Lower leg skin (tissue), 4 donors: ENCODE results near the gene AFDN. TPM values are rescaled to one million over a fixed set of nuclear protein-coding genes. Genes with fewer than 3 reads are reported as not detected.

Experiments used
- DNase-seq, 2 donors: peaks; one replicate each; pipeline ENCODE4 v3.0.0-alpha.2; 2019; ENCODE audit warnings: low spot score in 2 of 2
- H3K4me3 ChIP-seq: fragments of 200-600 bp; sonication (generic); 2 replicates; pipeline ENCODE4 v1.5.1; 2017; ENCODE audit warnings: mild to moderate bottlenecking, low read depth; ENCODE audit not compliant: poor library complexity, severe bottlenecking
- POLR2A ChIP-seq, 2 donors: fragments of 450-650 bp; IDR thresholded peaks; one replicate each; pipeline ENCODE4 v1.6.1; 2016 to 2017; ENCODE audit warnings: antibody characterized with exemption in 2 of 2, mild to moderate bottlenecking in 1 of 2, moderate library complexity in 1 of 2
- WGBS, 2 donors: methylation state at CpG; one replicate each; pipeline ENCODE4 v1.1.5; 2018; 5-methylcytosine and 5-hydroxymethylcytosine counted together
- intact Hi-C: fragments of 100-400 bp; cut with DNase I; formaldehyde crosslinking; loops from one replicate; pipeline ENCODE4 v1.15.0; 2023; ENCODE audit warnings: low total_unique reads
- total RNA-seq, 4 donors: library from RNA; depleted of rRNA; stranded (reverse); fragments of >200 nt; gene quantifications; one replicate each; pipeline ENCODE4 v1.1.0, GENCODE V29; 2016
- TF ChIP-seq, protein P1 (sequence below), 3 donors: fragments of 450-650 bp; IDR thresholded peaks; one replicate each; pipeline ENCODE4 v1.5.1; 2016; ENCODE audit warnings: antibody characterized with exemption in 3 of 3, mild to moderate bottlenecking in 3 of 3, moderate library complexity in 2 of 3

AFDN gene
- total RNA-seq, 4 donors from 2014 or later = 137 to 213 (median 168) TPM

DNA sequence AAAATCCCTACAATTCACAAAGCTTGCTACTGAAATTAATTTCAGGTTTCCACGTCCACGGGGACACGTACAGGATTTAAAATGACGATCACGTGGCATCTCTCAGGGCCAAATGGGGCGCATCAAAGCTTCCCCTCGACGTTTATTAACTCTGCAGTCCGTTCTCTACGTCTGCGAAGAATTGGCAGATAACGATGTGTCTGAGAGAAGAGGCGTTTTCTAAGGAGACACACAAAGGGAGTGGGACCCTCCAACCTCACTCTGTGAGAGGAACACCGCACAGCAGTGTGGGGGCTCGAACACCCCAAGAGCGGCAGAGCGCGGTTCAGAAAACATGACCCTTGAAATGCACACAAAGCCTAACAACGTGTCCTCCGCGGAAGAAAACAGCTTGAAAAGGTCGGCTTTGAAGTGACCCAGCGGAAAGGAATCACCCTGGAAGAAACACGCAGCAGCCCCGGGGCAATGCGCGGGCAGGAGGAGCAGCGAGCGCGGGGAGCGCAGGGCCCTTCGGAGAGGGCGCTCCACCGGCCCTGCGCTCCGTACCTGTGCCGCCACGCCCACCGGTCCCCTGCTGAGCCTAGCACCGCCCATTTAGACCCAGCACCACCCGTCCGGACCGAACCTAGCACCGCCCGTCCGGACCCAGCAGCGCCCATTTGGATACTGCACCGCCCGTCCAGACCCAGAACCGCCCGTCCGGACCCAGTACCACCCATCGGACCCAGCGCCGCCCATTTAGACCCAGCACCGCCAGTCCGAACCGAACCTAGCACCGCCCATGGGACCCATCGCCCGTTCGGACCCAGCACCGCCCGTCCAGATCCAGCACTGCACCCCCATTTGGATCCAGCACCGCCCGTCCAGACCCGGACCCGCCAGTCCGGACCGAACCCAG is 1.1 kb upstream of the AFDN start:
- peak; percentile 42 to 92 for DNase-seq
- TF ChIP-seq, protein P1, sequence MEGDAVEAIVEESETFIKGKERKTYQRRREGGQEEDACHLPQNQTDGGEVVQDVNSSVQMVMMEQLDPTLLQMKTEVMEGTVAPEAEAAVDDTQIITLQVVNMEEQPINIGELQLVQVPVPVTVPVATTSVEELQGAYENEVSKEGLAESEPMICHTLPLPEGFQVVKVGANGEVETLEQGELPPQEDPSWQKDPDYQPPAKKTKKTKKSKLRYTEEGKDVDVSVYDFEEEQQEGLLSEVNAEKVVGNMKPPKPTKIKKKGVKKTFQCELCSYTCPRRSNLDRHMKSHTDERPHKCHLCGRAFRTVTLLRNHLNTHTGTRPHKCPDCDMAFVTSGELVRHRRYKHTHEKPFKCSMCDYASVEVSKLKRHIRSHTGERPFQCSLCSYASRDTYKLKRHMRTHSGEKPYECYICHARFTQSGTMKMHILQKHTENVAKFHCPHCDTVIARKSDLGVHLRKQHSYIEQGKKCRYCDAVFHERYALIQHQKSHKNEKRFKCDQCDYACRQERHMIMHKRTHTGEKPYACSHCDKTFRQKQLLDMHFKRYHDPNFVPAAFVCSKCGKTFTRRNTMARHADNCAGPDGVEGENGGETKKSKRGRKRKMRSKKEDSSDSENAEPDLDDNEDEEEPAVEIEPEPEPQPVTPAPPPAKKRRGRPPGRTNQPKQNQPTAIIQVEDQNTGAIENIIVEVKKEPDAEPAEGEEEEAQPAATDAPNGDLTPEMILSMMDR (IDR thresholded peaks at IDR 0.05) = no peak
- no peak for TF ChIP-seq POLR2A (IDR thresholded peaks at IDR 0.05)
- peak overlapping the region; percentile 72 for H3K4me3 ChIP-seq
- intact Hi-C loops = no loop called here
- whole genome bisulfite sequencing, 2 donors = 3 to 6% methylated on average over 55 to 68 of the region's 70 CpGs

DNA sequence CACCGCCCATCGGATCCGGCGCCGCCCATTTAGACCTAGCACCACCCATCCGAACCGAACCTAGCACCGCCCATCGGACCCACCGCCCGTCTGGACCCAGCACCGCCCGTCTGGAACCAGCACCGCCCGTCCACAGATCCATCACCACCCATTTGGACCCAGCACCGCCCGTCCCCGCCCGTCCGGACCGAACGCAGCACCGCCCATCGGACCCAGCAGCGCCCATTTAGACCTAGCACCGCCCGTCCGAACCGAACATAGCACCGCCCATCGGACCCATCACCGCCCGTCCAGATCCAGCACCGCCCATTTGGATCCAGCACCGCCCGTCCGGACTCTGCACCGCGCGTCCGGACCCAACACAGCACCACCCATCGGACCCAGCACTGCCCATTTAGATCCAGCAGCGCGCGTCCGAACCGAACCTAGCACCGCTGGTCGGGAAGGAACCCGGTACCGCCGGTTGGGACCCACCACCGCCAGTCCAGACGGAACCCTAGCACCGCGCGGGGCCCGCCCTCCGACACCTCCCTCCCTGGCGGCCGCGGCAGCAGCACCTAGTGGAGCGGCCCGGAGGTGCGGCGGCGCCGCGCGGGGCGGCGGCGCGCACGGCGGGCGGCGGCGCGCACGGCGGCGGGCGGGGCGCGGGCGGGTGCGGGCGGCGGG is 348 bp upstream of the AFDN start:
- WGBS, 2 donors = 1 to 2% methylated on average over 24 to 41 of the region's 90 CpGs
- intact Hi-C loops = no loop called here
- TF ChIP-seq, protein P1 (IDR thresholded peaks at IDR 0.05) = peak in 1 of 3 donors; percentile 33
- no peak for TF ChIP-seq POLR2A (IDR thresholded peaks at IDR 0.05)
- DNase-seq = peak; percentile 50 to 94
- H3K4me3 ChIP-seq = peak overlapping the region; percentile 72

DNA sequence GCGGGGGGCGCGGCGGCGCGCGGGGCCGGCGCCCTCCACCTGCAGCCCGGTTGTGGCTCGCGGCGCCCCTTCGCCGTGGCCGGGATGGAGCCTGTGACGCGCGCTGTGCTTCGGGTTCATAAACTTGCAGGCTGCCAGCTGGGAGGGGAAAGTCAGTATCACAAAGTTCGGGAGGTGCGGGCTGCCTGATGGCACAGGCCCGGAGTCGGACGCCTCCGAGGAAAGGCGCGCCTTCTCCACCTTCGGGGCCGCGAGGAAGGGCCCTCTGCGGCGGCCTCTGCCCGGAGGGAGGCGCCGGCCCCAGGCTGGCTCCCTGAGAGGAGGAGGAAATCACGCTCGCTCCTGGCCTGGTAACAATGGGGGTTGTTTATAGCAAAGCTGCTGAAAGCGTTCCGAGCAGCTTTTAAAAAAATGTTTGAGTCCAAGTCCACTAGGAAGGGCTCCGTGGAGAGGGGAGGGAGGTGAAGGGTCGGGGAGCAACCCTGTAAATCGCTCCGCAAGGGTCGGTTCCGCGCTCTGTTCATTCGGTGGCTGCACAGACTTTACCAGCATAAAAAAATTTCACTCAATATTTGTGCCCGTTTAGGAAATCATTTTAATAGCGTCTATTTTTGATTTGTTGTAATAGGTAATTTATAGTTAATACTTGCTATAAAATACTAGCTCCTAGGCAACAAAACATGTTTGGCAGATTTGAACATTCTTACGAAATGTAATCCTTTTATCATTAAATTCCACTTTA is 1.0 kb downstream of the AFDN start:
- WGBS, 2 donors = 1 to 5% methylated on average over 22 to 40 of the region's 51 CpGs
- intact Hi-C loops = no loop called here
- peak overlapping the region; percentile 41 for H3K4me3 ChIP-seq
- DNase-seq = peak; percentile 27 to 88
- TF ChIP-seq, protein P1 (IDR thresholded peaks at IDR 0.05) = no peak
- TF ChIP-seq POLR2A (IDR thresholded peaks at IDR 0.05) = no peak

DNA sequence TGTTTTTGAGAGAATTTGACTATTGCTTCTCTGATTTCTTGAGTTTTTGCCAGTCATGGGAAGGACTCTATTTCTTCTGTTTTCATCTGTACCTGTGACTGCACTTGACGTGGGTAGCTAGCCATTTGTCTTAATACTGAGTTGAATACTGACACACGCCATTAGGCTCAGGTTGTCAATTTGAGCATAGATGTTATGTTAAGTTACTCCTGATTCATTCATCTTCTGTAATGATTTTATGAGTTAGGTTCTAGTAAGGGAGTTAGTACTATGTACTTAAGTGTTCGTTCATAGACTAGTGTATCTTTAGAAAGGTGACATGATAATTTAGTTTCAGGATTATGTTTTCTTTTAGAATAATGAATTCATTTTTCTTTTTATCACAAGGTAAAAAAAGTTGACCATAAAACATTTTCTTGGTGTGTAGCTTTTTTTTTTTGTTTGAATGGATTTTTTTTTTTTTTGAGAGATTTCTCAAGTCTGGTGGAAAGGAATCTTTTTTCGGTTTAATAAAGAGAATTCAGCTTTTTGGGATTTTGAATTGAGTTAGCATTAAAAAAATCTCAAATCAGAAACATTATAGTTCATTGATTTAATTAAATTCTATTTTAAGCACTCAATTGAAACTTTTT is 1.7 kb downstream of the AFDN start:
- intact Hi-C loops = no loop called here
- no peak for DNase-seq
- H3K4me3 ChIP-seq = no peak overlapping the region
- TF ChIP-seq, protein P1 (IDR thresholded peaks at IDR 0.05) = no peak
- TF ChIP-seq POLR2A (IDR thresholded peaks at IDR 0.05) = no peak
- WGBS, 2 donors = 50 to 53% methylated on average over 4 of the region's 4 CpGs

DNA sequence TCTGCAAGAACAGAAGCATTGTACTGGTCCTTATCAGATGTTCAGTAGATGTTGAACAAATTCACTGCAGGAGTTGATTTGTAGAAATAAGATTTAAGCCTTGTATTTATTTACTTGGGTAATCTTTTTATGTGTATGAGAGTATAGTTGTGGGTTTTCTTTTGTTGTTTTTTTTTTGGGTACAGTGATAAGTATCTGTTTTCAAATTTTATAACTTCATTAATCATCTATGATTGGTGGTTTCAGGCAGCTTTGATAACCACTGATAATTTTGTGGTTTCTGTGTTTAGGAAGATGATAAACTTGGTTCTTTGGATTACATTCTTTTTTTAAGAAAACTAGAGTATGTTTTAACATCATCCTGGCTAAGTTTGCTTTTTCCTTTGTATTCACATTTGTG is 2.8 kb downstream of the AFDN start:
- no peak overlapping the region for H3K4me3 ChIP-seq
- no peak for TF ChIP-seq POLR2A (IDR thresholded peaks at IDR 0.05)
- TF ChIP-seq, protein P1 (IDR thresholded peaks at IDR 0.05) = no peak
- no peak for DNase-seq
- intact Hi-C loops = no loop called here
